ENCODE results near the gene ASTN2.

ASTN2 gene

GRCh38 chr9:117245175-117245829 is 169.6 kb downstream of the ASTN2 start:
- no peak for DNase-seq

DNA sequence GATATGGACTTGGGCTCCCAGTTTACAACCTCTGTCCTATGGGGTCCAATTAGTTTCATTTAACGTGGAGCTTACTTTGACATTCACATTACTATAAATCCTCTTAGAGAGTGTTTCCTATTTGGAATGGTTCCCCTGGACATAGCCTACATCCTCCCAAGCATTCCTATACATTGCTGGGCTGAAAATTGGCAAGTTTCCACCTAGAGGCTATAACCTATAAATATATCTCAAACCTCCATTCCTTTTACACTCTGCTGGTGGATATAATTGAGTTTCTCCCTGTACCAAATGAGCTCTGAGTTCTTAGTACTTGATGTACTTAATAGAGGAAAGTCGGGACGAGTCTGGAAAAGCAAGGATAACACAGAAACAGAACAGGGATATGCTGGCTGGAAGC is 172.8 kb downstream of the ASTN2 start:
- no peak for DNase-seq

GRCh38 chr9:117239428-117239827 is 175.4 kb downstream of the ASTN2 start:
- DNase-seq, result no peak

- DNase-seq, result no peak
These were observed 180.8 kb downstream of the ASTN2 start for GRCh38 chr9:117234103-117234502.

DNA sequence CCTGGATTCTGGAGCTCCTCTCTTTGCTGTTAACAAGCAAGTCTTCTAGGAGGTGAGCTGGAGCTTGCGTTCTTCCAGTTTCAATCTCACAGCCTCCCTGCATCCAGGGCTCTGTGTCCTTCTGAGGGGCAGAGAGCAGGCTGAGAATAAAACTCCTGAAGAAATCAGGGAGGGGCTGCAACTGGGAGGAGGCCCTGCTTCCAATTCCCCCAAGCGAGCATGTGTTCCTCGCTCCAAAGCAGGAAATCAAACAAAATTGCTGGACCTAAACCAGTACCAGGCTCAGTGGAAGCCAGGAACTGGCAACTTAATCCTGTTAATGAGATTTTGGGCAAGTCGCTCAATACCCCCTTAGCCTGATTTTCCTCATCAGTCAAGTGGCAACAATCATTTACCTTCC is 181.8 kb downstream of the ASTN2 start:
- no peak for DNase-seq

DNA sequence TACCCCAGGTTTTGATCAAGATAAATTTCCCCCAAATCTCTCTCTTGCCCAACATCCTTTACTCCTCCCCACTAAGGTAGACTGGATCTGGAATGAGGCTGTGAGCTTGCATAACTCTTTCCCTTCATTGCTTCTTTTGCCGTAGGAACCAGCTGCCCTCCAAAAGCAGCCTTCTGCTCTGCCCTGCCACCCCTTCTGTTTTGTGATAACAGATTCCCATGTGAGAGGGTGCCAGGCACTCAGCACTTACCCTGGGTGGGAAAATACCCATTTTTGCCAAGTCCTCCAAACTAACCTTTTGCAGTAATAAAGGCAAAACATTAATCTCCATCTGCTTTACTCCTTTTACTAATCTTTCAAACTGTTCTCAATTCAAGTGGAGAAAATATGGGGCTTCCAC is 182.6 kb downstream of the ASTN2 start:
- DNase-seq, result no peak

DNA sequence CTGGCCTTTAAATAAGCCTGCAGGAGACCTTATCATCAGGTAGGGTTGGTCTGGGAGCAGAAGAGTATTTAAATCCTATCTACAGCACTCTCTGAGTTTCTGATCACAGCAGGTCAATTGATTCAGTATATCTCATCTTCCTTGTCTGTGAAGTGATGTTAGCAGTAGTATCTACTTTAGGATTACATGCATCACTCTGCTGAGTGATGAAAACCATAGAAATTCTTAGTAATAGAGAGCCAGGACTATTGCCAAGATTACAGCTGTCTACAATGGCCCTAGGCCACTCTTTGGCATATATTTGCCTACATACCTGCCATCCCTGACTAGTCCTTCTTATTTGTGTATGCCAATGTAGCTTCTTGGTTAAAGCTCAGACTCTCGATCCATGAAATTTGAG is 183.8 kb downstream of the ASTN2 start:
- DNase-seq, result no peak

GRCh38 chr9:117224695-117225094 is 190.2 kb downstream of the ASTN2 start:
- DNase-seq, result no peak

GRCh38 chr9:117218951-117219350 is 195.9 kb downstream of the ASTN2 start:
- DNase-seq, result no peak

- DNase-seq, result no peak
These were observed 200.4 kb downstream of the ASTN2 start for GRCh38 chr9:117214416-117214815.

- no peak for DNase-seq
These were observed 203.6 kb downstream of the ASTN2 start for GRCh38 chr9:117211280-117211679.

DNA sequence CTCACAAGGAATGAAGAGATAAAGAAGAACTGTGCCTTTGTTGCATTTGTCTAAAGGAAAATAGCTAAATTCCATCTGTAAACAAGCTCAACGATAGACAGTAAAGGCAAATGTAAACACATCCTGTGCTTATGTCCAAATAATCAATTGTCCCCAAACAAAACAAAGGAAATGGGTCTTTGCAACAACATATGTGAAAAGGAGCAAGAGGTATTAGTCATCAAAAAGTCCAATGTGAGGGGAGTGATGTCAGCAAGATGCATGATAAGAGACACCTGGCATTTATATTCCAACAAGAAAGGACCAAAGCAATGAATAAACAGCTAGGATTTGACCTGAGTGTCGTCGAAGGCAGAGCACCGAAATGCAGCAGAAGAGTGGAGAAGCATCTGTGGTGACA is 209.1 kb downstream of the ASTN2 start:
- no peak for DNase-seq

GRCh38 chr9:117204971-117205370 is 209.9 kb downstream of the ASTN2 start:
- DNase-seq, result no peak

DNA sequence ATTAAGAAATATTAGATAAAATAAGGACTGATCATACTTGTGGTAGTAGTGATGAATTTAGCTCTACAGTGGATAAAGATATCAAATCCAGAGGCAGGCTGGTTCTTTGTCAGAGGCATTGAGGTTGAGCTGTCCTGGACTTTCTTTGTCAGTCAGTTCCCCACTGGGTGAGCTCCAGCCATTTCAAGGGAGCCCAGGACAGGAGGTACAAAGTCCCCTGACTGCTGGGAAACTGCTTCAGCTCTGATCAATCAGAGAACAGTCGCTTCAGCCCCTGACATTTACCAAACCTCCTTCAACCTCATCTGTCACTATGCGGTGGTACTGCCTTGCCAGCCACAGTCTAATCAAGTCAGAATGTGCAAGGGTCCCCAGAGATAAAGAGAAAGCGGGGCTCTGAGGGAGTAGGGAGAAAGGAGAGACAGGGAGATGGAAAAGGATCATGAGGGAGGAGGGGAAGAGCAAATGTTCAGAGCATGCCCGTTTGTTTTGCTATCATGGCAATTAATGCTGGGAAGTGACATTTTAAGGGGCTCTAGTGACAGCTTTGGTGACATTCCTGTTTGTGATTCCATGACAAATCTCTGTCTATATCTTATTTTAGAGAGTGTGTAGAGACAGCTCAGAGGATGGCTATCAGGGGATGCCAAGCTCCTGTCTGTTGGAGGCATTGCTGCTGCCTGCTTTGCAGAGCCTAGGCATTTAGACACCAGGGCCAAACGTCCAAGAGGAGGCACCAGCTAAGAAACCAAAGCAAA is 223.2 kb downstream of the ASTN2 start:
- DNase-seq, result no peak

DNA sequence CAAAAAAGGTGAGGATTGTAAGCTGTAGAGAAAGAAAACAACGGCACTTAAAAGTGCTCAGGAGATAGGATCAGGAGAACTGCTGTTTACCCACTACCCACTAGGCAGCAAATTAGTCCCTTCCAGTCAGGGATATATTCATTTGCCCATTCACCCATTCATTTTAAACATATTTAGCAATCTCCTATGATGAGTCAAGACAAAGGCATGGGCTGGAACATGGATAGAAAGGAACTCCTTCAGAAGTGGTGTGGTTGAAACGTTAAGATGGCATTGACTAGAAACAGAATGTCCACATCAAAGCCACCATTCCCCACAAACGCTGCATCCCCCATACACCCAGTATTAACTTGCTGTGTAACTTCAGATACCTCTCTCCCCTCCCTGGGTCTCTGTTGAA is 225.7 kb downstream of the ASTN2 start:
- DNase-seq, result no peak

DNA sequence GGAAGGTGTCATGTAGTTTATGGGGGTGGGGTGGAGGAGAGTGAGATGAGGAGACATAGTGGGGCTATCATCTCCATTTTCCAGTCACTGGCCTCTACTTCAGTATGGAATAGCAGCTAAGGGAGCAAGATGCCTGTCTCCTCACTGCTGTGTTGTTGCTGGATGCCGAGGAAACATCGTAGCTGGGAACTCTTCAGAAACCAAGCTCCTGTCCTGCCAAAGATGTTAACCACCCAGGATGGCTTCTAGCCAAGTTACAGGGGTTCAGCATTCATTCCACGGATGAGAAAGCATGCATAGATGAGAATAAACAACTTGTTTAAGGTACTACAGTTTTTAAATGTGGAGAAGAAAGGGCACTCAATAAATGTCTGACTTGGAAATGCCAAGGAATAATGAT is 226.5 kb downstream of the ASTN2 start:
- DNase-seq, result no peak

GRCh38 chr9:117187498-117187897 is 227.4 kb downstream of the ASTN2 start:
- DNase-seq, result no peak

- no peak for DNase-seq
These were observed 230.7 kb downstream of the ASTN2 start for GRCh38 chr9:117184173-117184572.

DNA sequence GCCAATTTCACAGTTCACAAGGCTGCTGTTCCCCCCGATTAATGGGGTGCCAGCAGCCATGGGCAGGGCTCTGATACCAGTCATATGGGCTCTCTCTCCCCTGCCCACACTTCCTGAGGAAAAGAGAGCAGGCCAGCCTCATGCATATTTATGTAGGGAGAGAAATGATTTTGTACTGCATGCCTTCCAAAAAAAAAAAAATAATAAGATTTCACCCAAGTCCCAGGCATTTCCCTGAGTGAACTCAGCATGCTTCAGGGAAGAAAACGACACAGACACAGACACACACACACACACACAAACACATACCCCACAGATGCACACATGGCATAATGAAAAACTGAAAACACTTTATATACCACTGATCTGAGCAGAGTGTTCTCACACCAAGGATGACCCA is 232.8 kb downstream of the ASTN2 start:
- no peak for DNase-seq

- no peak for DNase-seq
These were observed 233.9 kb downstream of the ASTN2 start for GRCh38 chr9:117180896-117181445.

DNA sequence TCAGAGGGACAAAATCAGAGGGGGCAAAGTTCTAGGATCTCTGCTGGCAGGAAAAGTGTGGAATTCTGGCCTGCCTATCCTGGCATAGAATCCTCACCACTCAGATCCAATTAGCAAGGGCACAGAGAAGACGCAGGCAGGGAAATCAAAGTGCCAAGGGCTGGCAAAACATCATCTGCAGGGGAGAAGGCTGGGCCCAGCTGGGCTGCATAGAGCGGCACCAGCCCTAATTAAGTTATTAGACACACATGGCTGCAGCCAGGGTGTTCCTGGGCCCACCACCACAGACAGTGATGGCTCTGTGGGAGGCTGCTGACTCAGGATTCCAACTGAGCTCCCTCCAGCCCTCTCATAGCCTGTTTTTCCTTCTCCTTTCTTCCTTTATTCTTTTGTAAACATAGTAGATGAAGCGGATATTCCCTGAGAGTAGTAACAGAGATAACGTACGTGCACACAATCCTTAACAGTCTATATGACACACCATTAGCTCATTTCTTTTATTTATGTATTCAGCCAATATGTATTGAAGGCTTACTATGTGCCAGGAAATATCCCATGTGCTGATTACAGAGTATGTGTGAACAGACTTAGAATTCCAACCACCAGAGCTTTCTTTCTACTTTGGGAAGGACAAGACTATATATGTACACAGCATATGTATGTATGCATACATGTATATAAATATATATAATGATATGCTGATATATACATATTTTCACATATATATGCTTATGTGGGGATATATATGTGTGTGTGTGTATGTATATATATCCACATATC is 236.1 kb downstream of the ASTN2 start:
- no peak for DNase-seq

GRCh38 chr9:117170567-117170966 is 244.3 kb downstream of the ASTN2 start:
- DNase-seq, result no peak

GRCh38 chr9:117169089-117169621 is 245.7 kb downstream of the ASTN2 start:
- no peak for DNase-seq
